Activated CD8-positive, alpha-beta T cell treated with anti-CD3 and anti-CD28 coated beads for 36 hours (primary cell): ENCODE data around the gene VPS50. TPM values are rescaled to one million over a fixed set of nuclear protein-coding genes. Genes with fewer than 3 reads are reported as not detected.

Experiments
- ATAC-seq: fragments of 200-7000 bp; cut with Tn5 transposase; one replicate; pipeline ENCODE4 v1.10.0; 2021; ENCODE audit warnings: mild to moderate bottlenecking, moderate library complexity
- CTCF ChIA-PET: fragments of 350-600 bp; sonication (Branson Sonifier 250); formaldehyde crosslinking; loops from one replicate; lab custom pipeline; 2021; ENCODE audit warnings: antibody characterized with exemption; lab: Charles Lee
- POLR2A ChIA-PET: fragments of 350-600 bp; sonication (Branson Sonifier 250); formaldehyde crosslinking; loops from one replicate; lab custom pipeline; 2021; ENCODE audit warnings: antibody characterized with exemption; lab: Charles Lee
- DNase-seq: peaks from one replicate; pipeline ENCODE4 v3.0.0-alpha.2; 2020
- H3K27ac Mint-ChIP-seq: one replicate; pipeline ENCODE4 v1.8.0; 2021; ENCODE audit warnings: mild to moderate bottlenecking, mixed read lengths
- H3K27me3 Mint-ChIP-seq: one replicate; pipeline ENCODE4 v1.8.0; 2021; ENCODE audit warnings: mixed read lengths
- H3K36me3 Mint-ChIP-seq: one replicate; pipeline ENCODE4 v1.8.0; 2021; ENCODE audit warnings: low read depth, mixed read lengths
- H3K4me1 Mint-ChIP-seq: one replicate; pipeline ENCODE4 v1.8.0; 2021; ENCODE audit warnings: low read depth, mixed read lengths
- H3K4me3 Mint-ChIP-seq: one replicate; pipeline ENCODE4 v1.8.0; 2021; ENCODE audit warnings: mild to moderate bottlenecking, moderate library complexity, mixed read lengths
- H3K9me3 Mint-ChIP-seq: one replicate; pipeline ENCODE4 v1.8.0; 2021; ENCODE audit warnings: mixed read lengths
- CTCF ChIP-seq: fragments of 200-600 bp; IDR thresholded peaks from one replicate; pipeline ENCODE4 v1.8.0; 2022; ENCODE audit warnings: antibody characterized with exemption, mild to moderate bottlenecking
- intact Hi-C: fragments of 100-400 bp; cut with micrococcal nuclease; formaldehyde crosslinking; loops from one replicate; pipeline ENCODE4 v1.10.0; 2022
- total RNA-seq, 2 experiments: library from RNA; stranded (reverse); gene quantifications; one replicate each; pipeline ENCODE4 v1.2.3, GENCODE V29; 2021

Gene VPS50
- total RNA-seq, 2 experiments from 2014 or later = 15.5 to 18.5 TPM

- intact Hi-C loops = no loop called here
- Mint-ChIP-seq H3K36me3 (no peaks in the 10 kb centered on the region), H3K4me3 (no peak overlapping the region), H3K9me3 (no peaks in the 10 kb centered on the region), H3K27me3 (peaks cover 19% of the 10 kb centered on the region), H3K4me1 (no peaks in the 10 kb centered on the region), H3K27ac (no peak overlapping the region)
- ATAC-seq (no peak), DNase-seq (no peak)
- ChIA-PET POLR2A (no interaction called here), CTCF (no interaction called here)
- no peak for TF ChIP-seq CTCF
Observed at GRCh38 chr7:93196336-93196735, 35.8 kb upstream of the VPS50 start.

GRCh38 chr7:93198472-93198871 is 33.7 kb upstream of the VPS50 start:
- H3K9me3 Mint-ChIP-seq = no peaks in the 10 kb centered on the region
- peaks cover 25% of the 10 kb centered on the region for H3K27me3 Mint-ChIP-seq
- H3K4me3 Mint-ChIP-seq = no peak overlapping the region
- ChIA-PET POLR2A (no interaction called here), CTCF (no interaction called here)
- no peak for TF ChIP-seq CTCF
- DNase-seq (no peak), ATAC-seq (no peak)
- H3K27ac Mint-ChIP-seq = no peak overlapping the region
- intact Hi-C loops = no loop called here
- no peaks in the 10 kb centered on the region for H3K4me1 Mint-ChIP-seq
- no peaks in the 10 kb centered on the region for H3K36me3 Mint-ChIP-seq

GRCh38 chr7:93202594-93203250 is 29.4 kb upstream of the VPS50 start:
- Mint-ChIP-seq H3K9me3 (no peaks in the 10 kb centered on the region), H3K27ac (no peak overlapping the region), H3K36me3 (no peaks in the 10 kb centered on the region), H3K4me3 (no peak overlapping the region), H3K27me3 (peaks cover 19% of the 10 kb centered on the region), H3K4me1 (no peaks in the 10 kb centered on the region)
- no peak for TF ChIP-seq CTCF
- ATAC-seq = no peak
- CTCF ChIA-PET = no interaction called here
- DNase-seq = no peak
- POLR2A ChIA-PET = no interaction called here
- intact Hi-C loops = no loop called here

- H3K27me3 Mint-ChIP-seq = peaks cover 20% of the 10 kb centered on the region
- no peaks in the 10 kb centered on the region for H3K4me1 Mint-ChIP-seq
- no peak for TF ChIP-seq CTCF
- no peaks in the 10 kb centered on the region for H3K36me3 Mint-ChIP-seq
- intact Hi-C loops = no loop called here
- no peak overlapping the region for H3K27ac Mint-ChIP-seq
- POLR2A ChIA-PET = no interaction called here
- no peaks in the 10 kb centered on the region for H3K9me3 Mint-ChIP-seq
- DNase-seq = no peak
- CTCF ChIA-PET = no interaction called here
- no peak for ATAC-seq
- no peak overlapping the region for H3K4me3 Mint-ChIP-seq
Observed at GRCh38 chr7:93203496-93203895, 28.7 kb upstream of the VPS50 start.

GRCh38 chr7:93205046-93205445 is 27.1 kb upstream of the VPS50 start:
- H3K27me3 Mint-ChIP-seq = peaks cover 18% of the 10 kb centered on the region
- CTCF ChIA-PET = interaction anchor here (1.4 kb wide), 1 partner anchor 103 kb away, joined by 3 read pairs; no protein-coding TSS in a partner anchor
- ATAC-seq = no peak

More at GRCh38 chr7:93205046-93205445, 27.1 kb upstream of the VPS50 start:
- no peak overlapping the region for H3K27ac Mint-ChIP-seq
- TF ChIP-seq CTCF = no peak
- intact Hi-C loops = no loop called here
- DNase-seq = no peak
- POLR2A ChIA-PET = no interaction called here
- H3K36me3 Mint-ChIP-seq = no peaks in the 10 kb centered on the region
- no peak overlapping the region for H3K4me3 Mint-ChIP-seq
- H3K4me1 Mint-ChIP-seq = no peaks in the 10 kb centered on the region
- no peaks in the 10 kb centered on the region for H3K9me3 Mint-ChIP-seq
